Measurements from ENCODE around the gene FGB.

- TF ChIP-seq CTCF (IDR thresholded peaks at IDR 0.05; ENCODE audit: insufficient read depth, low read depth, low read length) (peak; percentile 82), EZH2 (IDR thresholded peaks at IDR 0.05; ENCODE audit: insufficient read depth, low read length) (no peak)
These were observed 56.0 kb downstream of the FGB start for GRCh38 chr4:154618708-154619315.
